ENCODE results near the gene GPC4.

DNA sequence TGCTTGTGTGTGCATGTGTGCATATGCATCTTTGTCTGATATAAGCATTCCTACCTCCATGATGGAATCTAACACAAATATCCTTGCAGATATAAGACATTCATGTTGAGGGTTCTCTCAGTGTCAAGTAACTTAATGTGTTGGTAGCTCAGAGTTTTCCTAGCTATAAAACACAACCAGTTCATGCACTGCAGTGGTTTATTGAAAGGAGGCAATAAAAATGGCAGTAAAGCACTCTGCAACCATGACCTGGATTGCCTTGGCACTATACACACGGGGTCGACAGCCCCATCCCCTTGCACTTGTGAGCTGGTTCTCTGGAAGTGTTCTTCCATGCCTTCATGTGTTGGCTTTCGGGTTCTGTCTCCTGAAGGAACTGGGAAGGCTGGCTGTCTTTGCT, 38.9 kb downstream of the GPC4 start:
- no peak for TF ChIP-seq POLR2A (IDR thresholded peaks at IDR 0.05)
- TF ChIP-seq, protein P1, sequence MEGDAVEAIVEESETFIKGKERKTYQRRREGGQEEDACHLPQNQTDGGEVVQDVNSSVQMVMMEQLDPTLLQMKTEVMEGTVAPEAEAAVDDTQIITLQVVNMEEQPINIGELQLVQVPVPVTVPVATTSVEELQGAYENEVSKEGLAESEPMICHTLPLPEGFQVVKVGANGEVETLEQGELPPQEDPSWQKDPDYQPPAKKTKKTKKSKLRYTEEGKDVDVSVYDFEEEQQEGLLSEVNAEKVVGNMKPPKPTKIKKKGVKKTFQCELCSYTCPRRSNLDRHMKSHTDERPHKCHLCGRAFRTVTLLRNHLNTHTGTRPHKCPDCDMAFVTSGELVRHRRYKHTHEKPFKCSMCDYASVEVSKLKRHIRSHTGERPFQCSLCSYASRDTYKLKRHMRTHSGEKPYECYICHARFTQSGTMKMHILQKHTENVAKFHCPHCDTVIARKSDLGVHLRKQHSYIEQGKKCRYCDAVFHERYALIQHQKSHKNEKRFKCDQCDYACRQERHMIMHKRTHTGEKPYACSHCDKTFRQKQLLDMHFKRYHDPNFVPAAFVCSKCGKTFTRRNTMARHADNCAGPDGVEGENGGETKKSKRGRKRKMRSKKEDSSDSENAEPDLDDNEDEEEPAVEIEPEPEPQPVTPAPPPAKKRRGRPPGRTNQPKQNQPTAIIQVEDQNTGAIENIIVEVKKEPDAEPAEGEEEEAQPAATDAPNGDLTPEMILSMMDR (IDR thresholded peaks at IDR 0.05): no peak

Measured in thyroid gland (tissue), 4 donors.